GM12891 (cell line): ENCODE results near the gene PRDM1.

Source experiments
- PAX5 ChIP-seq: IDR thresholded peaks from 2 replicates; pipeline ENCODE4 v1.6.1; 2011; ENCODE audit warnings: low read length, moderate library complexity, mild to moderate bottlenecking; ENCODE audit not compliant: insufficient read depth, severe bottlenecking
- POLR2A ChIP-seq: IDR thresholded peaks from 2 replicates; pipeline ENCODE4 v1.6.1; 2011; ENCODE audit warnings: low read depth, low read length, control low read depth
- POLR2AphosphoS5 ChIP-seq: IDR thresholded peaks from 2 replicates; pipeline ENCODE4 v1.6.1; 2011; ENCODE audit warnings: low read depth, low read length, control low read depth
- POU2F2 ChIP-seq: IDR thresholded peaks from 2 replicates; pipeline ENCODE4 v1.6.1; 2011; ENCODE audit warnings: low read depth, mild to moderate bottlenecking, control low read depth, low read length, moderate library complexity
- SPI1 ChIP-seq: IDR thresholded peaks from 2 replicates; pipeline ENCODE4 v1.6.1; 2011; ENCODE audit warnings: low read depth, low read length, control low read depth
- TAF1 ChIP-seq: IDR thresholded peaks from 2 replicates; pipeline ENCODE4 v1.6.1; 2011; ENCODE audit warnings: low read depth, low read length, control low read depth

DNA sequence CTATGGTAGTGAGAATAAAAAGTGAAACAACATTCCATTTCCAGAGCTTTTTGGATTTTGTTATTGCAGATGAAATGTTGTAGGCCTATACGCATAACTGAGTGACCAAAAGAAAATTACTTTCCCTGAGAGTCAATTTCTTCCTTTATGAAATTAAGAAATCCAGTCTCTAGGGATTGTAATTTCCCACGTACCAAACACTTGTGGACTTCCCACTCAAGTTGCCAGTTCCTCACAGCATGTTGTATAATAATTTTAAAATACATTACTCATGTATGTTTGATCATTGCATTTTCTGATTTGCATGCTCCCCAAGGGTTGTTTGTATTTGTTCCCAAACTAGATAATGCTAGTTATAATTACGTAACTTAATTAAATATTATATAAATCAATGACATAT lies 12.0 kb upstream of the PRDM1 start:
- no peak for TF ChIP-seq POLR2AphosphoS5
- TF ChIP-seq POLR2A, result no peak
- TF ChIP-seq PAX5, result no peak
- no peak for TF ChIP-seq SPI1
- no peak for TF ChIP-seq TAF1
- no peak for TF ChIP-seq POU2F2
